ENCODE results near the gene WWOX. TPM values are rescaled to one million over a fixed set of nuclear protein-coding genes. Genes with fewer than 3 reads are reported as not detected.

The WWOX gene
- total RNA-seq, 1 experiment from 2014 or later = 28.3 TPM

GRCh38 chr16:78390092-78390491 is 290.6 kb downstream of the WWOX start:
- TF ChIP-seq EZH2phosphoT487 (IDR thresholded peaks at IDR 0.05; ENCODE audit: borderline replicate concordance, low read length) (no peak), EZH2 (IDR thresholded peaks at IDR 0.05; ENCODE audit: low read length, unreplicated experiment) (no peak)
- H3K27ac ChIP-seq (ENCODE audit: low read length) = no peak overlapping the region
- no peaks in the 10 kb centered on the region for H3K79me2 ChIP-seq (ENCODE audit: low read length)
- H2AFZ ChIP-seq (ENCODE audit: low read length) = no peak overlapping the region
- H3F3A ChIP-seq (ENCODE audit: low read length, unreplicated experiment) = no peaks in the 10 kb centered on the region
- intact Hi-C loops (cut with micrococcal nuclease) = no loop called here
- no TSS peak for BruUV-seq (replicated peaks)
- ATAC-seq (no peak), DNase-seq (no peak)
- H3K36me3 ChIP-seq (ENCODE audit: low read depth, low read length) = no peaks in the 10 kb centered on the region
- no peak overlapping the region for H3K4me2 ChIP-seq (ENCODE audit: low read length)
- H3K9me3 ChIP-seq (ENCODE audit: low read length) = no peaks in the 10 kb centered on the region
- no peaks in the 10 kb centered on the region for H3K9me2 ChIP-seq (replicated peaks; ENCODE audit: low read length)
- H4K20me1 ChIP-seq (ENCODE audit: low read length) = no peaks in the 10 kb centered on the region
- ChIA-PET CTCF (no interaction called here), POLR2A (ENCODE audit: unreplicated experiment) (no interaction called here)
- no peaks in the 10 kb centered on the region for H3K4me1 ChIP-seq (ENCODE audit: insufficient read depth, low read length)
- no peaks in the 10 kb centered on the region for H3K27me3 ChIP-seq (ENCODE audit: low read length)
- no peak overlapping the region for H3K4me3 ChIP-seq (ENCODE audit: low read length)
- no peak overlapping the region for H3K9ac ChIP-seq (ENCODE audit: low read length)

GRCh38 chr16:78390508-78391324 is 291.3 kb downstream of the WWOX start:
- no peaks in the 10 kb centered on the region for H4K20me1 ChIP-seq (ENCODE audit: low read length)

GRCh38 chr16:78392585-78393195 is 293.2 kb downstream of the WWOX start:
- no peaks in the 10 kb centered on the region for H3K9me2 ChIP-seq (replicated peaks; ENCODE audit: low read length)
- no peaks in the 10 kb centered on the region for H3K4me1 ChIP-seq (ENCODE audit: insufficient read depth, low read length)
- no peaks in the 10 kb centered on the region for H3K36me3 ChIP-seq (ENCODE audit: low read depth, low read length)
- no peaks in the 10 kb centered on the region for H3K27me3 ChIP-seq (ENCODE audit: low read length)
- no peak overlapping the region for H2AFZ ChIP-seq (ENCODE audit: low read length)
- ATAC-seq (no peak), DNase-seq (no peak)
- H3K9ac ChIP-seq (ENCODE audit: low read length) = no peak overlapping the region
- BruUV-seq (replicated peaks) = no TSS peak
- H3K4me2 ChIP-seq (ENCODE audit: low read length) = no peak overlapping the region
- H3K79me2 ChIP-seq (ENCODE audit: low read length) = no peaks in the 10 kb centered on the region
- POLR2A ChIA-PET (ENCODE audit: unreplicated experiment) = no interaction called here
- no peak overlapping the region for H3K4me3 ChIP-seq (ENCODE audit: low read length)
- TF ChIP-seq EZH2 (IDR thresholded peaks at IDR 0.05; ENCODE audit: low read length, unreplicated experiment) (no peak), EZH2phosphoT487 (IDR thresholded peaks at IDR 0.05; ENCODE audit: borderline replicate concordance, low read length) (no peak), CTCF (conservative IDR thresholded peaks at IDR 0.05; ENCODE audit: low read depth, low read length) (no peak)
- CTCF ChIA-PET = no interaction called here
- no peak overlapping the region for H3K27ac ChIP-seq (ENCODE audit: low read length)
- no peaks in the 10 kb centered on the region for H3K9me3 ChIP-seq (ENCODE audit: low read length)
- no peaks in the 10 kb centered on the region for H3F3A ChIP-seq (ENCODE audit: low read length, unreplicated experiment)
- no peaks in the 10 kb centered on the region for H4K20me1 ChIP-seq (ENCODE audit: low read length)
- intact Hi-C loops (cut with micrococcal nuclease) = no loop called here

More at GRCh38 chr16:78390508-78391324, 291.3 kb downstream of the WWOX start:
- no peak for TF ChIP-seq CTCF (conservative IDR thresholded peaks at IDR 0.05; ENCODE audit: low read depth, low read length)
- no peak for TF ChIP-seq EZH2 (IDR thresholded peaks at IDR 0.05; ENCODE audit: low read length, unreplicated experiment)
- no peak for TF ChIP-seq EZH2phosphoT487 (IDR thresholded peaks at IDR 0.05; ENCODE audit: borderline replicate concordance, low read length)
- Histone ChIP-seq H3K79me2 (ENCODE audit: low read length) (no peaks in the 10 kb centered on the region), H3K9me3 (ENCODE audit: low read length) (no peaks in the 10 kb centered on the region), H3K4me1 (ENCODE audit: insufficient read depth, low read length) (no peaks in the 10 kb centered on the region), H3K27ac (ENCODE audit: low read length) (no peak overlapping the region), H3K4me3 (ENCODE audit: low read length) (no peak overlapping the region), H3K9ac (ENCODE audit: low read length) (no peak overlapping the region), H3K4me2 (ENCODE audit: low read length) (no peak overlapping the region), H2AFZ (ENCODE audit: low read length) (no peak overlapping the region), H3F3A (ENCODE audit: low read length, unreplicated experiment) (no peaks in the 10 kb centered on the region), H3K9me2 (replicated peaks; ENCODE audit: low read length) (no peaks in the 10 kb centered on the region), H3K36me3 (ENCODE audit: low read depth, low read length) (no peaks in the 10 kb centered on the region), H3K27me3 (ENCODE audit: low read length) (no peaks in the 10 kb centered on the region)
- BruUV-seq (replicated peaks) = no TSS peak
- ChIA-PET CTCF (no interaction called here), POLR2A (ENCODE audit: unreplicated experiment) (no interaction called here)
- DNase-seq = no peak
- no peak for ATAC-seq
- intact Hi-C loops (cut with micrococcal nuclease) = no loop called here
